DMS79 (cell line): ENCODE data around the gene PCNX3.

Source experiments
- DNase-seq: peaks from one replicate; lab custom pipeline; 2025; lab: John Stamatoyannopoulos, UW

Gene PCNX3

DNA sequence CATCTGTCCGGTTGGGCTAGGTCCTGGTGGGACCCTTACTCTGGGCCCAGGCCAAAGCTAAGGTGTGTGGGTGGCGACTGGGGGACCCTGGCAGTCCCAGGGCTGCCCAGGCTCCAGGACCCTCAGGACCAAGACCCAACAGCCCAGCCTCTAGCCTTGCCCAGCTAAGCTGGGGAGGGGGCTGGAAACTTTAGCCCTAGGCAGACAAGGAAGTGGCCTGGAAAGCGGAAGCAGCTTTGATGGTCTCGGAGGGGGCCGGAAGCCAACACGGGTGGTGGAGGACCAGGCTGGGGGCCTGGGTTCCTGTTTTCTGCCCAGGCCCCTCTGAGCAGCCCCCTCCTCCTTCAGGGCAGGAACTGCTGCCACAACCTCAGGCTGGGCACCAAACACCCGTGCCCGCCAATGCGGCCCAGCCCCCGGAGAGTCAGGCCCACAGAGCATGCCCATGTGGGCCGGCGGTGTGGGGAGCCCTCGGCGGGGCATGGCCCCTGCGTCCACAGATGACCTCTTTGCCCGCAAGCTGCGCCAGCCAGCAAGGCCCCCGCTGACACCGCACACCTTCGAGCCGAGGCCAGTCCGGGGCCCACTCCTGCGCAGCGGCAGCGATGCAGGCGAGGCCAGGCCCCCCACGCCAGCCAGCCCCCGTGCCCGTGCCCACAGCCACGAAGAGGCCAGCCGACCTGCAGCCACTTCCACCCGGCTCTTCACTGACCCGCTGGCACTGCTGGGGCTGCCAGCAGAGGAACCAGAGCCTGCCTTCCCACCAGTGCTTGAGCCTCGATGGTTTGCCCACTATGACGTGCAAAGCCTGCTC, 25.1 kb downstream of the PCNX3 start:
- no peak for DNase-seq

DNA sequence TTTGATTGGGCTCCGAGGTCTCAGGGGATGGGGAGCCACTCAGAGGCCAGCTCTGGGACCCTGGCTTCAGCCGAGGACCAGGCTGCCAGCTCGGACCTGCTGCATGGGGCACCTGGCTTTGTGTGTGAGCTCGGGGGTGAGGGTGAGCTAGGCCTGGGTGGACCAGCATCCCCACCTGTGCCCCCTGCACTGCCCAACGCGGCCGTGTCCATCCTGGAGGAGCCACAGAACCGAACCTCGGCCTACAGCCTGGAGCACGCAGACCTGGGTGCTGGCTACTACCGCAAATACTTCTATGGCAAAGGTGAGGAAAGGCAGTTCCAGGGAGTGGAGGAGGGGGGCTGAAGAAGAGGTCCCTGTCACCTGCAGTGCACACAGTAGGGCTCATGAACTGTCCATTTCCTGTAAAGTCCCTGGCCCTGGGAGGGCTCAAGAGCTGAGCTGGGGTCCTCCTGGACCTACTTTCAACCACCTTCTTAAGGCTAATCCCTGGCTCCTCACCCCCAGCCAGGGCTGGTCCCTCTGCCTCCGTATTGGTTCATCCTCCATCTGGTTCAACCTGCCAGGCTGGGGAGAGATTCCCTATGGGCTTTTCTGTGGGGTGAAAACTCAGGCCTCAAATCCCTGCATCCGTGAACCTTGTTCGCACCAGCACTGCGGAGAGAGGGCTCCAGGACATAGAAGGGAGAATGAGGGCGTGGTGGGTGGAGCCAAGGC, 25.9 kb downstream of the PCNX3 start:
- DNase-seq, result no peak

DNA sequence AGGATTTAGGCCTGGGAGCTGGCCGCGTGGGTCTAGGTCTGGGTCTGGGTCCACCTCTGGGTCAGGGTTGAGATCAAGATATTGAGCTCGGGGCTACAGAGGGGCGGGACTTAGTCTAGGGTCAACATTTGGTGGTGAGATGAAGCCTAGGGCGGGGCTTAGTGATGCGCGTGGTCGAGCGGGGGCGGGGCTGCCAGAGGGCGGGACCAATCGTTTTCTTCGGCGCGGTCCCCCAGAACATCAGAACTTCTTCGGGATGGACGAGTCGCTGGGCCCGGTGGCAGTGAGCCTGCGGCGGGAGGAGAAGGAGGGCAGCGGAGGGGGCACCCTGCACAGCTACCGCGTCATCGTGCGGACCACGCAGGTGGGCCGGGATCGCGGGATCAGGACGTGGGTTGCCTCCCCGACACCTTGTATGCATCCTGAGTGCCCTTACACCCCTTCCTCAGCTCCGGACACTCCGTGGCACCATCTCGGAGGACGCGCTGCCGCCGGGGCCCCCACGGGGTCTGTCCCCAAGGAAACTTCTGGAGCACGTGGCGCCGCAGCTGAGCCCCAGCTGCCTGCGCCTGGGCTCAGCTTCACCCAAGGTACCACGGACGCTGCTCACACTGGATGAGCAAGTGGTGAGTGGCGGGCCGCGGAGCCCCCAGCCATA, 26.6 kb downstream of the PCNX3 start:
- DNase-seq, result no peak

- no peak for DNase-seq
Observed at GRCh38 chr11:65643971-65644370, 28.4 kb downstream of the PCNX3 start.

DNA sequence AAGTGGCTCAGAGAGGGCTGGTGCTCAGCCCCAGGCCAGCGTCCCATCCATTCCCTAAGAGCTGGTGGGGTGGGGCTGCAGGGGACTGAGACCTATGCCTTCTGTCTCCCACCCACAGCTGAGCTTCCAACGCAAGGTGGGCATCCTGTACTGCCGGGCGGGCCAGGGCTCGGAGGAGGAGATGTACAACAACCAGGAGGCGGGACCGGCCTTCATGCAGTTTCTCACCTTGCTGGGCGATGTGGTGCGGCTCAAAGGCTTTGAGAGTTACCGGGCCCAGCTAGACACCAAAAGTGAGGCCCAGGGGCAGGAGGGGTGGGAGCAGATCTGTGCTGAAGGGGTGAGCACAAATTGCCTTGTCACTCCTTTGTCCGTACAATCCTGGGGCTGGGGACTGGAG, 29.3 kb downstream of the PCNX3 start:
- DNase-seq, result no peak

- no peak for DNase-seq
Observed at GRCh38 chr11:65645710-65646109, 30.1 kb downstream of the PCNX3 start.

DNA sequence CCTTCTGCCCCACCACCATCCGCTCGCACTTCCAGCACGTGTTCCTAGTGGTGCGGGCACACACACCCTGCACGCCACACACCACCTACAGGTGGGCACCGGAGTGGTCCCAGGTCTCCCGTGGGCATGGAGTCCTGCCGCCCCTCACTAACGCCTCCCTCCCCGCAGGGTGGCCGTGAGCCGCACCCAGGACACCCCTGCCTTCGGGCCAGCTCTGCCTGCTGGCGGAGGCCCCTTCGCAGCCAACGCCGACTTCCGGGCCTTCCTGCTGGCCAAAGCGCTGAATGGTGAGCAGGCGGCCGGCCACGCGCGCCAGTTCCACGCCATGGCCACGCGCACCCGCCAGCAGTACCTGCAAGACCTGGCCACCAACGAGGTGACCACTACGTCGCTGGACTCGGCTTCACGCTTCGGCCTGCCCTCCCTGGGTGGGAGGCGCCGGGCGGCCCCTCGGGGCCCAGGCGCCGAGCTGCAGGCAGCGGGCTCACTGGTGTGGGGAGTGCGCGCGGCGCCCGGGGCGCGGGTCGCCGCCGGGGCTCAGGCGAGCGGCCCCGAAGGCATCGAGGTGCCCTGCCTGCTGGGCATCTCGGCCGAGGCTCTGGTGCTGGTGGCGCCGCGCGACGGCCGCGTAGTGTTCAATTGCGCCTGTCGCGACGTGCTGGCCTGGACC, 30.8 kb downstream of the PCNX3 start:
- no peak for DNase-seq

- DNase-seq, result no peak
Observed at GRCh38 chr11:65646958-65647701, 31.6 kb downstream of the PCNX3 start.

DNA sequence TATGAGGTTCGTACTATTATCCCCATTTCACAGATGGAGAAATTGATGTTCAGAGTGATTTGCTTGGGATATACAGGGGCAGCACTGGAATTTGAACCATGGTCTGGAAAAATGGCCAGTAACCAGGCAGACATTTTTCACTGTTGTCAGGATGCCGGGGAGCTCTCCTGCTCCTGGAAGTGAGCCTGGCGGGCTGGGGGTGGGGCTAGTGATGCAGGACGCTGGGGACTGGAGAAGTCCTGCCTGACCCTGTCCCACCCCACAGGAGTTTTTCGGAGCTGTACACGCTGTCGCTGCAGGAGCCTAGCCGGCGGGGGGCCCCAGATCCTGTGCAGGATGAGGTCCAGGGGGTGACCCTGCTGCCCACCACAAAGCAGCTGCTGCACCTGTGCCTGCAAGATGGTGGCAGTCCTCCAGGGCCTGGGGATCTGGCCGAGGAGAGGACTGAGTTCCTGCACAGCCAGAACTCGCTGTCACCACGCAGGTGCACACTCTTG, 33.5 kb downstream of the PCNX3 start:
- DNase-seq, result no peak

DNA sequence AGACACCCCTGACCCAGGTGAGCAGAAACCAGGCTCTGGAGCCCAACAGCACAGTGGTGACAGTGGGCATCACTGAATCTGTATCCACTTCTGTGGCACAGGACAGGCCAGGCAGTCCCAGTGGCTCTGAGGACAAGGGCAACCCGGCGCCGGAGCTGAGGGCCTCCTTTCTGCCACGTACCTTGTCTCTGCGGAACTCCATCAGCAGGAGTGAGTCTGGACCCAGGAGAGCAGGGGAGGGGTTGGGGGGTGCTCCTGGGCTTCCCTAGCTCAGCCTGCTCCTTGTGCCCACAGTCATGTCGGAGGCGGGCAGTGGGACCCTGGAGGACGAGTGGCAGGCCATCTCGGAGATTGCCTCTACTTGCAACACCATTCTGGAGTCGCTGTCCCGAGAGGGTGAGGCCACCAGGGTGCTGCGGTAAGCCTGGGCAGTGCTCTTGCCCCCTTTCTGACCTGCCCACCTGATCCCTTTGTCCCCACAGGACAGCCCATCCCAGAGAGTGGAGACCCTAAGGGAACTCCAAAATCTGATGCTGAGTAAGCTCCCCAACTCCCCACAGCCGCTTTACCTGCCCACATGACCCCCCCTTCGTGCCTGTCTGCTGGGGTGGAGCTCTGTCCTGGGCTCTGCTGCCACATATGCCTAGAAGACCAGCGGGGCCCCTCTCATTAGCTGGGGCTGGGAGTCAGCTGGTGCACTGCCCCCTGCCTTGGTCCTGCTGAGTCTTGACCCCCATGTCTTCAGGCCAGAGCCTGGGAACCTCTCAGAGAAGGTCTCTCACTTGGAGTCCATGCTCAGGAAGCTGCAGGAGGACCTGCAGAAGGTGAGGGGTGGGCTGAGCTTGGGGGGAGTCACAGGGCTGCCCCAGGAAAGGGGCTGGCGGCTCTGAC, 34.3 kb downstream of the PCNX3 start:
- no peak for DNase-seq

GRCh38 chr11:65650547-65651338, 35.2 kb downstream of the PCNX3 start:
- DNase-seq, result no peak

GRCh38 chr11:65651339-65651588, 35.7 kb downstream of the PCNX3 start:
- no peak for DNase-seq

- DNase-seq, result no peak
Observed at GRCh38 chr11:65651589-65652510, 36.3 kb downstream of the PCNX3 start.

GRCh38 chr11:65652511-65653228, 37.1 kb downstream of the PCNX3 start:
- DNase-seq, result peak; percentile 78

DNA sequence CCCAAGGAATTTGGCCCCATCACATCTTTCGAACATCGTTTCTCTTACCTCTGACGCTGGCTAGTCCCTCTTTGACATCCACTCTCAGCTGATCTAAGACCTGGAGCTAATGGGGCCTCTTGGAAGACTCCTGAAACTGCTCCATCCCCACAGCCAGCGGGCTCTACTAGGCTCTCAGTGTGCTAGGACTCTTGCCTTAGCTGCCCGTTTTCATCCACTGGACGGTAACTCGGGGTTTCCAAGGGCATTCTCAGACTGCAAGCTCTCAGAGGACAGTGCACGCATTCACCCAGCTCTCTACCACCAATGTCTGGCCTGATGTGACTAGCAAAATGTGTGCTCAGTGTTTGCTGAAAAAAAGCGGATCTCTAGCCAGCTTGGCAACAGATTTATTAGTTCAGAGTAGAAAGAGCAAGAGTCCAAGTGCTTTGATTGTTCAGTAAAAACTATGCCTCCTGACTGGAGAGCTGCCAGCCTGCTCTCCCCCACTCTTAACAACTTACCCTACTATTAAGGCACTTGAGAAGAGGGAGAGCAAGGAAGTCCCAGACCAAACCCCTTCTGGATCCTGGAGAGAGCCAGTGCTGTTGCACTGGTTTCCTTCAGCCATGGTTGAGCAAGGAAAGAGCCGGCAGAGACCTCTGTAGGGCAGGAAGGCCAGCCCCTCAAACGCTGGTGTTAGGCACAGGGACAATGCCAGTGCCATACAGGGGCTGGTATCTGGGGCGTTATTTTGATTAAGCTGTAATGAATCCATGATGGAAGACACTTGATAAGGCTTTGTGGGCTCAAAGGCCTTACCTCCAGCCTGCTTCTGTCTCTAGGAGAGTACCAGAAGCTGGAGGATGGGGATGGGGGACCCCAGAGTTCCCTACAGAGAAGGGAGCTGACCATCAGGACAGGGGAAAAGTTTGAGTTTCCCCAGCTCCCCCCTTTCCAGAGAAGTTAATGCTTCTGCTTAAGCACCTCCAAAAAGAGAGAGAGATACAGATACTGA, 38.0 kb downstream of the PCNX3 start:
- peak; percentile 76 for DNase-seq

GRCh38 chr11:65654375-65655349, 39.1 kb downstream of the PCNX3 start:
- DNase-seq, result no peak
